GM13977 (cell line): Measurements from ENCODE around the gene NUP93.

ENCODE experiments used
- DNase-seq: peaks from one replicate; pipeline ENCODE4 v3.0.0; 2012; ENCODE audit warnings: low spot score
- CTCF ChIP-seq: IDR thresholded peaks from 2 replicates; pipeline ENCODE4 v1.5.1; 2012; ENCODE audit warnings: mild to moderate bottlenecking, control low read depth; ENCODE audit not compliant: insufficient read depth; ENCODE audit errors: extremely low read depth, missing control alignments
- in situ Hi-C: fragments of 300-500 bp; cut with MboI; formaldehyde crosslinking; loops from one replicate; pipeline ENCODE4 v1.12.0; 2022; ENCODE audit warnings: low sequenced_read_pairs, low pct_unique_long_range_greater_than_20kb, mixed read lengths, inconsistent platforms; ENCODE audit not compliant: unreplicated experiment

The NUP93 gene

DNA sequence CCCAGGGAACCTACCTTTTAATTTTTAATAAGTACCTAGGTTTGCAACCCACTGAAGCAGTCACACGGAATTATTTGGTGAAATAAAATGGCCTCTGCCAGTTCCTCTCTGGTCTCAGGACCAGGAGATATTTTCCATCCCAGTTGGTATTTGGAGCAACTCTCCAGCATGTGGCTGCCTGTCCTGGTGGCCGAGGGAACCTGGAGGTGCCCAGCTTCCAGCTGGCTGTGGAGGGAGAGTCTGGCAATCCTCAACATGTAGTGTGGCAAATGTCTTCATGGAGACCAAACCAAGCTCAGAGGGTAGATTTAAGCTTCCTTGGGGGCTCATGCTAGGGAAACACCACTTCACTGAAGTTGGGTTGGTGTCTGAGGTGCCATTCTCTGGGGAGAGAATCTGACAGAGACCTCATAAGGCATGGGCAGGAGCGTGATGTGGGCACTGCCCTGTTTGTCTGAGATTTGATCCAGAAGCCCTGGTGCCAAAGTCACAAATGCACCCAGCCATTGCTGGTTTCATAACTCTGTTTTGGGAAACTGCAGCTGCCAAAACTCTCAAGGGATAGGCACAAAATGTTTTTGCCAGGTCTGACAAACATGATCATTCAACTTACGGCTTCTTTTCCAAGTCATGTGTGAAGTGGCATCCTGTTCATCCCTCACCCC, 44.9 kb upstream of the NUP93 start:
- in situ Hi-C loops: no loop called here
- no peak for DNase-seq
- TF ChIP-seq CTCF: no peak

DNA sequence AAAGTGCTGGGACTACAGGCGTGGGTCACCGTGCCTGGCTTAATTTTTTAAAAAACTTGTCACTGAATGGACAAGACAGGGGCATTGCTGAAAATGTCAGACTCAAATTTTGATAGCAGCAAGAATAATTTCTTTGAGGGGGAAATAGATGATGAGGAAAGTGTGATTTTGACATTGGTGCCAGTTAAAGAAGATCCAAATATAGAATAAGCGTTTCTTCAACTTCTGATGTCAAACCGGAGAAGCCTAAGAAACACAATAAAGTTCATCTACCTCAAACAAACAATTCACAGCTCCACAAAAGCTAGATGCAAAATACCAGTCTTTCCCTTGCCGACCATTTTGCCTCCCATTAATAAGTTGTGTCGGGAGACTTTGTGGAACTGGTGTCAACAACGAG, 43.2 kb upstream of the NUP93 start:
- in situ Hi-C loops: no loop called here
- TF ChIP-seq CTCF: no peak
- no peak for DNase-seq

DNA sequence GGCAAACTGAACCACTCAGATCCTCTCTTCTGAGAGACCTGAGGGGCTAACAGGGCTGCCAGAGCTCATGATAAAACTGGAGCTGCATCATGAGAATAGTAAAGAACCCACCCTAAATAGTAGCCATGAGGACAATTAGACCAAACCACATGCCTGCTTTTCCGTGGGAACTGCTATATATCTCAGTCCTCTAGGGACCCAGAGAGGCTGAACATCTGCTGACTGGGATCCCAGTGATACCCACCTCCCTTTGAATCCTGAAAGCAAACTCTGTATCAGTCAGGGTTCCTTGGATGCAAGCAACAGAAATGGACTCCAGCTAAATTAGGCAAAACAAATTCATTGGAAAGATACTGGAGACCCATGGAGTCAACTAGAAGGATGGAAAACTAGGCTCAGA, 41.2 kb upstream of the NUP93 start:
- TF ChIP-seq CTCF: no peak
- in situ Hi-C loops: no loop called here
- DNase-seq: no peak

DNA sequence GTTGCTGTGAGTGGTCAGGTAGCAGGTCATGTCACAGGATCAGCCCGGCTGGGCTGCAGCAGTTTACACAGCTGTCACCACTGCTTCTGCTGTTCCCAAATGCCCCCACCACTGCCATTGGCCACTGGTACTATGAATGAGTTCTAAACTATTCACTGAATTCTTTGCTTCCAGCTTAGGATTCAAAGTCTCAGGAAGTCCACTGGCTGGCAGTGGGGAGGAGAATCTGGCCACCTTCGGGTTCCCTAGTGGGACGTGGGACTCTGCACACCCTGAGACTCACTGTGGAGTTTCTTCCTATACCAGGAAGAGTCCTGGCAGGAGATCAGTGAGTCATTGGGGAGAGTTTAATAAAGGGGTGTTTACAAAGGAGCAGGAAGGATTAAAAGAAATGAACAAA, 40.8 kb upstream of the NUP93 start:
- no peak for DNase-seq
- no peak for TF ChIP-seq CTCF
- in situ Hi-C loops: no loop called here

GRCh38 chr16:56690420-56691122, 39.4 kb upstream of the NUP93 start:
- in situ Hi-C loops: no loop called here
- no peak for TF ChIP-seq CTCF

DNA sequence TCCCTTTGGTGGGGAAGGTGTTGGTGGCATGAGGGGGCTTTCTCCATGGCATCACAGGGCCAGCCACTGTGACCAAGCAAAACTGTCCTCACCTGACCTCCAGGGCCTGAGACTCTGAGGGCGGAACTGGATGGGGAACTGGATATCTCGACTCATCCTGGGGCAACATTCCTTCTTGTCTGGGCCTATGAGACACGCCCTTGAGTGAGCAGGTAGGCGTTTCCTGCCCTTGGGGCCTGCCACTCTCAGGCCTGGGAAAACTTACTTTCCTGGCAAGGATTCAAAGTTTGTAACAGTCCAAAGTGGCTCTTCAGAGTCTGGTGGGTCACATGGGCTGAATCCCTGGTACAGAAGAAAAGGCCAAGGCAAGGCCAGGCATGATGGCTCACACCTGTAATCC, 38.0 kb upstream of the NUP93 start:
- no peak for TF ChIP-seq CTCF
- DNase-seq: no peak
- in situ Hi-C loops: no loop called here

More at GRCh38 chr16:56690420-56691122, 39.4 kb upstream of the NUP93 start:
- DNase-seq: no peak
